Activated naive CD8-positive, alpha-beta T cell treated with anti-CD3 and anti-CD28 coated beads, Interleukin-2, amount 50 U/mL, for 16 hours (primary cell): ENCODE data around the gene PPP3CA.
"Not testable (repeated sequence)": the region's sequence is repeated elsewhere in the genome, so short reads cannot be mapped to it uniquely, and the experiment has no call there.

Experiments used
- DNase-seq: peaks from one replicate; pipeline ENCODE4 v3.0.0-alpha.2; 2020; ENCODE audit warnings: low read depth, low spot score

Gene PPP3CA

GRCh38 chr4:101009471-101009870 lies 337.9 kb downstream of the PPP3CA start:
- DNase-seq: no peak

DNA sequence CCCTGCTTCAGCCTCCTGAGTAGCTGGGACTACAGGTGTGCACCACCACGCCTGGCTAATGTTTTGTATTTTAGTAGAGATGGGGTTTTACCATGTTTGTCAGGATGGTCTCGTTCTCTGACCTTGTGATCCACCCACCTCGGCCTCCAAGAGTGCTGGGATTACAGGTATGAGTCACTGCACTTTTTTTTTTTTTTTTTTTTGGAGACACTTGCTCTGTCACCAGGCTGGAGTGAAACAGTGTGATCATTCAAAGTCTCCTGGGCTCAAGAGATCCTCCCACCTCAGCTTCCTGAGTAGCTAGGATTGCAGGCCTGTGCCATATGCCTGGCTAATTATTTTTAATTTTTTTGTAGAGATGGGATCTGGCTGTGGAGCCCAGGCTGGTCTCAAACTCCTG lies 338.8 kb downstream of the PPP3CA start:
- DNase-seq: no peak

- no peak for DNase-seq
These were observed 341.7 kb downstream of the PPP3CA start for GRCh38 chr4:101005659-101006058.

DNA sequence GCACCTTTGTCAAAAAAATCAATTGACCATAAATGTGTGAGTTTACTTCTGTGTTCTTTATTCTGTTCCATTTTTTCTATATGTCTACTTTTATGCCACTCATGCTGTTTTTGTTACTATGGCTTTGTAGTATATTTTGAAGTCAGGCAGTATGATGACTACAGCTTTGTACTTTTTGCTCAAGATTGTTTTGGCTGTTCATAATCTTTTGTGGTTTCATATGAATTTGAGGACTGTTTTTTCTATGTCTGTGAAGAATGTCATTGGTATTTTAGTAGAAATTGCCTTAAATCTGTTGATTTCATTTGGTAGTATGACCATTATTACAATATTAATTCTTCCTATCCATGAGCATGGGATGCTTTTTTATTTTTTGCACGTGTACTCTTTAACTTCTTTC lies 346.8 kb downstream of the PPP3CA start:
- no peak for DNase-seq

DNA sequence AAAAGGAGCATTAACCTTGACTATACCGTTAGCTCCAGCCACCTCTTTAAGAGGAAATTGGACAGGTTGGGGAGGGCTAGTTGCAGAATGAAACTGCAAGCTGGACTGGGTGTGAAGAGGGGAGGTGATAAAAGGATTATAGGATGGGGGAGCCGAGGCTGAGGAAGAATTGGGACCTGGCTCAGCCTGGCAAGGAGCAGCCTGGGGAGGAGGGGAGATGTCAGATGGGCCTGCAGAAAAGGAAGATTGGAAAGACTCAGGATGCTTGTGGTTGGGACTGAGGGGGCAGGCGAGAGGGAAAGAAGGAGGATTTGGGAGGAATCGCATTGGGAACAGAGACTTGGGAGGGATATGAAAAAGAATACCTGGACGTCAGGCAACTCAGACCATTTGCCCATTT lies 351.7 kb downstream of the PPP3CA start:
- no peak for DNase-seq

DNA sequence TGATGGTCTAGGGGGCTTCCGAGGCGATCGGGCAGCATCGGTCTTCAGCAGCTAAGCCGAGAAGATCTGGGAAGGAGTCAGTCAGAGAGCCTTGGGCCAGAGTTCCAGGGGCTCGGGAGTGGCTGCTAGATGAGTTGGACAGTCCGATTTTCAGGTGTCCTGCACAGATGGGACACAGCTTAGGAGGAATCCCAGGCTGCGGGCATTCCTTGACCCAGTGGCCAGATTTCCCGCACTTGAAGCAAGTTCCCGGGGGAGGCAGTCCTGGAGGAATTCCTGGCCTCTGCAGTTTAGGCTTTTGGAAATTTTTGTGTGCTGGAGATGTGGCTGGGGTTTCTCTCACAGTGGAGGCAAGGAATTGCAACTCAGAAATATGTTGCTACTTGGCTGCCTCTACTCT lies 352.3 kb downstream of the PPP3CA start:
- not testable (repeated sequence) for DNase-seq

GRCh38 chr4:100991332-100992069 lies 355.8 kb downstream of the PPP3CA start:
- not testable (repeated sequence) for DNase-seq

GRCh38 chr4:100989401-100989800 lies 357.9 kb downstream of the PPP3CA start:
- no peak for DNase-seq

DNA sequence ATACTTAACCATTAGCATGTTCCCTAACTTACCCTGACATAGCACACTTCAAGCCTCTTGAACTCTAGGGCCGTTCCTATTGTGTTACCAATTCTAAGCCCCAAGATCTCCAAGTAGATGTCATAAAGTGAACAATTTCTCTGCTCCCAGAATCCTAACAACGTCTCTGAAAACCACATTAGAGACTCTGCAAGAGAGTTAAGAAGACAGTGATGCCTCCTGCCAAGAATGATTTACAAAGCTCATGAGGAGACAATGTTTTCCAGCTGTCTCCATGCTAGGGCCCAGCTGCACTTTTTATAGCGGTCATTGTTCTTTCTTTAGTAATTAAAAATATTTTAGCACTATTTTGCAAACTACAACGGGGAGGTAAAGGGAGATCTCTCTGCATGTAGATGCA lies 358.4 kb downstream of the PPP3CA start:
- no peak for DNase-seq

GRCh38 chr4:100986360-100986868 lies 360.9 kb downstream of the PPP3CA start:
- no peak for DNase-seq

- no peak for DNase-seq
These were observed 361.8 kb downstream of the PPP3CA start for GRCh38 chr4:100985576-100985975.

DNA sequence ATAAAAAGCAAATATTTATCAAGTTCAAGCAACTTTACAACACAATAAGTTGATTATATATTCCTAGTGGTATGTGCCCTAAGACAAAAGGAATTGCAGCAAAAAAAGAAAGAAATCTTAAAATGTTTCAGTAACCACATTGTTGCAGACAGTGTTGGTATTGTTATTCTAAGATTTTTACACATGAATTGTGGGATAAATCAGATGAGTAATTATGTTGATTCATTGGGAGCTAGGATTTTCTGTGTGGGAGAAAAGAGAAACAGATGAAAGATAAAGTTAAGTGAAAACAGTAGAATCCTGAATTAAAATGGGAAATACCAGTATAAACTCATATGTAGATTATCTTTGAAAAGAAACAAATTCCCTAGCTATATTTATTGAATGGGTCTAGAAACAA lies 362.4 kb downstream of the PPP3CA start:
- DNase-seq: no peak

GRCh38 chr4:100983426-100983825 lies 363.9 kb downstream of the PPP3CA start:
- DNase-seq: no peak

DNA sequence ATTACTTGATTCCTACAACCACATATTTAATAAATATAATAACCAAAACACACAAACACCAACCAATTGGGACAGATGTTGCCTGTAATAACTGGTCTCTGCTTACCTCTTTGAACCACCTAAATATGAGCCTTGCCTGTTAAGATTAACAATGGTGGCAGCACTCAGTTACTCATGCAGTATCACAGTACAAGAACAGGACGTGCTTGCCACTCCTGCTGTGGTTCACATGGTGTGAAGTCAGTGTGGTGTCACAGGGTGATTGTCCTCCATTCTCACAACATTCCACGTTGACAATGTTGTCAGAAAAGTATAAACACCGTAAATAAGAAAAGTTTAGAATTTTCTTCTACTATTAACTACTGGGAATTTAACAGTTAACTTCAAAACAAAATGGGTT lies 365.0 kb downstream of the PPP3CA start:
- DNase-seq: no peak

DNA sequence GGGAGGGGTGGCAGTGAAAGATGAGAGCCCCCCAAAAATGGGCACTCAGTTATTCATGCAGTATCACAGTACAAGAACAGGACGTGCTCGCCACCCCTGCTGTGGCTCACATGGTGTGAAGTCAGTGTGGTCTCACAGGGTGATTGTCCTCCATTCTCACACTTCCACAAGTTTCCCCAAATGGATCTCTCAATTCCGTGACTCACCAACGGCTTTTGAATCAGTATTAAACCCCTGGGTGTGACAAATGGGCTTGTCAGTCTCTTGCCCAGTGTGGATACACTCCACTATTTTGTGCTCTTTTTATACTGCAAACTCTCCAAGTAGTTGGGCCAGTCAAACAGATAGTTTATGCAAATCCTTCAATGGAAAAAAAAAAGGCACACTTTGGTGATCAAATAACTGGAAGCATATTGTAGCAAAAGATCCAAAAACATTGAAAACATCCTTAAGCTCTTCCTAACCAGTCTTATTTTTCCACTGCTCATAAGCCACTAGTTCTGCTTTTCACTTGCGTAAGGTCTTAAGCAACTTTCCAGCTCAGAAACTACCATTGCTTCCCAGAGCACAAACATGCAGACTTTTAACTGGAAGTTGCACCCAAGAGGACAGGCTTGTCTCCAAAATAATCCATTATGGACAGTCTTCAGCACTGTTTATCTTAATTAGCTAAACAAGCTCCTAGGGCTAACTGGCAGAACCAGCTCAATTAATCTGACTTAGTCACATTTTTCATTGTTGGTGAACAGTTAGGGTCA lies 365.7 kb downstream of the PPP3CA start:
- DNase-seq: no peak

- DNase-seq: no peak
These were observed 367.6 kb downstream of the PPP3CA start for GRCh38 chr4:100979736-100980135.

- DNase-seq: no peak
These were observed 369.5 kb downstream of the PPP3CA start for GRCh38 chr4:100977746-100978397.

- DNase-seq: no peak
These were observed 370.1 kb downstream of the PPP3CA start for GRCh38 chr4:100977274-100977673.
